Cardiac fibroblast (primary cell): Measurements from ENCODE around the gene EMX1.

ENCODE experiments used
- DNase-seq, 2 donors: peaks; one replicate each; pipeline versions ENCODE4 v3.0.0 to v3.0.0-alpha.2; 2010; ENCODE audit warnings: low read depth in 2 of 2
- H3K4me3 ChIP-seq, 2 donors: replicated peaks in 1 of 2; 1 replicate in 1 of 2; 2 replicates in 1 of 2; pipeline ENCODE4 v1.5.1; 2011; ENCODE audit warnings: low read depth in 2 of 2, low read length in 2 of 2, mild to moderate bottlenecking in 2 of 2, moderate library complexity in 1 of 2
- CTCF ChIP-seq: IDR thresholded peaks from one replicate; pipeline ENCODE4 v1.5.1; 2011; ENCODE audit warnings: low read depth, mild to moderate bottlenecking, low read length, inconsistent platforms

The EMX1 gene

GRCh38 chr2:72979896-72980295 is 62.6 kb downstream of the EMX1 start:
- no peak overlapping the region for H3K4me3 ChIP-seq
- TF ChIP-seq CTCF = no peak
- DNase-seq = peak in 1 of 2 donors; percentile 7

GRCh38 chr2:72980535-72981217 is 63.4 kb downstream of the EMX1 start:
- no peak for TF ChIP-seq CTCF
- no peak overlapping the region for H3K4me3 ChIP-seq
- peak; percentile 6 to 15 for DNase-seq

GRCh38 chr2:72981536-72981935 is 64.2 kb downstream of the EMX1 start:
- no peak for TF ChIP-seq CTCF
- H3K4me3 ChIP-seq = no peak overlapping the region
- no peak for DNase-seq

GRCh38 chr2:72982219-72982618 is 64.9 kb downstream of the EMX1 start:
- no peak for DNase-seq
- H3K4me3 ChIP-seq = no peak overlapping the region

GRCh38 chr2:72982781-72983499 is 65.6 kb downstream of the EMX1 start:
- no peak for TF ChIP-seq CTCF
- no peak for DNase-seq
- H3K4me3 ChIP-seq = no peak overlapping the region

More at GRCh38 chr2:72982219-72982618, 64.9 kb downstream of the EMX1 start:
- no peak for TF ChIP-seq CTCF

- H3K4me3 ChIP-seq = no peak overlapping the region
- no peak for DNase-seq
- TF ChIP-seq CTCF = no peak
These were observed 66.3 kb downstream of the EMX1 start for GRCh38 chr2:72983500-72984161.
